ENCODE data around the gene UBA7.
"Not testable (repeated sequence)": the region's sequence is repeated elsewhere in the genome, so short reads cannot be mapped to it uniquely, and the experiment has no call there.

Gene UBA7

GRCh38 chr3:49823131-49823530 lies 9.4 kb upstream of the UBA7 start:
- not testable (repeated sequence) for H3K4me1 Mint-ChIP-seq (ENCODE audit: low read depth); H3K27me3 Mint-ChIP-seq

DNA sequence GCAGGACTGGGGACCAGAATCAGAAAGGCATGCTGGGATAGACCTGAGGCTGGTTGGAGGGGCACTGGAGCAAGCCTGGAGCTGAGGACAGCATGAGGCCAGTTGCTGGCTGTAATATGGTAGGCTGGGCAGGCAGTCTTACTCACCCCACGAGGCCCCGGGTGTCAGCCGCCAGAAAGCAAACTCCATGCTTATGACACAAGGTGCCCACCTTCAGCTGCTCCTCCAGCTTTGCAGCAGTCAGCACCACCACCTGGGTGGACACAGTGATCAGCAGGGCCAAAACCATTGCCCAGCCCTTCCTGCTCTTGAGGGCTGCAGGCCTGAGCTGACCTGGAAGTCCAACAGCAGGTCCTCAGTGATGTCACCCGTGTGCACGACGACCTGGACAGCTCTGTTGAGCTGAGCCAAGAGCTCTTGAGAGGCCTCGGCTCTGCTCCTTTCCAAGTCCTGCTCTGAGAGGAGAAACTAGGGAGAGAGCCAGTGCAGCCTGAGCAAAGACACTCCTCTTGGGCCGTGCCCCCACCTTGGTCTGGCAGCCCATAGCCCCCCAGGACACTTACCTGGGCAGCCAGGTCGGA lies 747 bp downstream of the UBA7 start:
- H3K9me3 Mint-ChIP-seq: no peaks in the 10 kb centered on the region
- H3K36me3 Mint-ChIP-seq (ENCODE audit: low read depth): no peaks in the 10 kb centered on the region
- H3K4me1 Mint-ChIP-seq (ENCODE audit: low read depth): peaks cover 30% of the 10 kb centered on the region
- peak overlapping the region; percentile 94 for H3K27ac Mint-ChIP-seq
- no peaks in the 10 kb centered on the region for H3K27me3 Mint-ChIP-seq
- H3K4me3 Mint-ChIP-seq: peak overlapping the region; percentile 89

More at GRCh38 chr3:49823131-49823530, 9.4 kb upstream of the UBA7 start:
- not testable (repeated sequence) for H3K9me3 Mint-ChIP-seq; H3K4me3 Mint-ChIP-seq; H3K27ac Mint-ChIP-seq; H3K36me3 Mint-ChIP-seq (ENCODE audit: low read depth)

DNA sequence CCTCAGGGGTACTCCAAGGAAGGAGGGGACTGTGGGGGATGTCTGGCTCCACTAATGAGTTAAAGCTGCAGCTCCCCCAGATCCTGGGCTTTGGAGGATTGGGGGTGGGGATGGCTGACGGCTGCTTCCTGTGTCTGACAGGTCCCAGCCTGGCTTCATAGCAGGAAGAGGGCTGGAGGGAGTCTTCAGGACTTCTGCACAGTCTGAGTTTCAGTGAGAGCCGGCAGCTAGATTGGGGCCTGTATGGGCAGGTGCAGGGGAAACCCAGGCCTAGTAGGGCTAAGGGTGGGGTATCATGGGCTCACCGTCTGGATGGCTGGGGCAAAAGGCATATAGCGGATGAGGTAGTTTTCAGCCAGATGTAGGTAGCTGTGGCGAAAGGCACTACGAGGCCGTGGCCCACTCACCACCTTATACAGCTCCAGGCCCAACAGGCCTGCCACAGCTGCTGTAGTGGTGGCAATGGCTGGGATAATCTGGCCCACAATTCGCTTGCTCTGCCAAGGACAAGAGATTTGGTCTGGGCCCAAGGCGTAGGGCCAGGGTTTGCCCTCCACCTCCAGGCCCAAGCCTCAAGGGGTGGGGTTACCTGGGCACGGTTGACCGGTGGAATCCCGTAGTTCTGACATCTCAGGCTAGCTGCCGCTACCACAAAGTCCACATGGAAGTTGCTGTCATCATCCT lies 6.2 kb downstream of the UBA7 start:
- H3K27ac Mint-ChIP-seq: peak overlapping the region; percentile 45
- H3K9me3 Mint-ChIP-seq: no peaks in the 10 kb centered on the region
- H3K36me3 Mint-ChIP-seq (ENCODE audit: low read depth): no peaks in the 10 kb centered on the region
- no peaks in the 10 kb centered on the region for H3K27me3 Mint-ChIP-seq
- H3K4me1 Mint-ChIP-seq (ENCODE audit: low read depth): peaks cover 49% of the 10 kb centered on the region
- H3K4me3 Mint-ChIP-seq: no peak overlapping the region

DNA sequence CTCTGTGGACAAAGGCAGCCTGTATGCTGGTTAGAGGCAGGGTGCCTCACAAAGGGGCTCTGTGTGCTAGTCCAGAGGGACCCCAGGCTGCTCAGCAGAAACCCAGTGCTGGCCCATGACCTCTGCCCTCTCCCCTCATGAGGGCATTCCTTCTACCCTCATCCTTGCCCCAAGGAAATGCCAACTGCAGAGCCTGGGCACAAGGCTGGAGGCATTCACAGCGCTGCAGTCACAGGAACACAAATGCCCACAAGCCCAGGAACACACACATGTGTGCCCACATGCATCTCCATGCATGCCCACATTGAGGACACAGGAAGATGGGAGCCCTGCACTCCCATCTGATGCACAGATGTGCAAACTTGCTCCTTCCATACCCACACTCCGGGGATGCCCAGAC lies 6.9 kb downstream of the UBA7 start:
- Mint-ChIP-seq H3K27ac (no peak overlapping the region), H3K36me3 (ENCODE audit: low read depth) (no peaks in the 10 kb centered on the region), H3K4me1 (ENCODE audit: low read depth) (peaks cover 51% of the 10 kb centered on the region), H3K9me3 (no peaks in the 10 kb centered on the region), H3K4me3 (no peak overlapping the region), H3K27me3 (peaks cover 3% of the 10 kb centered on the region)

- no peak overlapping the region for H3K27ac Mint-ChIP-seq
- H3K27me3 Mint-ChIP-seq: peaks cover 7% of the 10 kb centered on the region
- H3K36me3 Mint-ChIP-seq (ENCODE audit: low read depth): no peaks in the 10 kb centered on the region
- no peaks in the 10 kb centered on the region for H3K9me3 Mint-ChIP-seq
- H3K4me1 Mint-ChIP-seq (ENCODE audit: low read depth): peaks cover 51% of the 10 kb centered on the region
- no peak overlapping the region for H3K4me3 Mint-ChIP-seq
These were observed 7.7 kb downstream of the UBA7 start for GRCh38 chr3:49805897-49806701.

- no peaks in the 10 kb centered on the region for H3K9me3 Mint-ChIP-seq
- H3K27me3 Mint-ChIP-seq: peaks cover 8% of the 10 kb centered on the region
- H3K36me3 Mint-ChIP-seq (ENCODE audit: low read depth): no peaks in the 10 kb centered on the region
- H3K4me1 Mint-ChIP-seq (ENCODE audit: low read depth): peaks cover 51% of the 10 kb centered on the region
- peak overlapping the region; percentile 56 for H3K4me3 Mint-ChIP-seq
- peak overlapping the region; percentile 74 for H3K27ac Mint-ChIP-seq
These were observed 8.4 kb downstream of the UBA7 start for GRCh38 chr3:49805367-49805782.

GRCh38 chr3:49804141-49805041 lies 9.4 kb downstream of the UBA7 start:
- Mint-ChIP-seq H3K36me3 (ENCODE audit: low read depth) (no peaks in the 10 kb centered on the region), H3K4me1 (ENCODE audit: low read depth) (peaks cover 51% of the 10 kb centered on the region), H3K27me3 (peaks cover 8% of the 10 kb centered on the region), H3K4me3 (peak overlapping the region; percentile 88), H3K27ac (peak overlapping the region; percentile 74), H3K9me3 (no peaks in the 10 kb centered on the region)

DNA sequence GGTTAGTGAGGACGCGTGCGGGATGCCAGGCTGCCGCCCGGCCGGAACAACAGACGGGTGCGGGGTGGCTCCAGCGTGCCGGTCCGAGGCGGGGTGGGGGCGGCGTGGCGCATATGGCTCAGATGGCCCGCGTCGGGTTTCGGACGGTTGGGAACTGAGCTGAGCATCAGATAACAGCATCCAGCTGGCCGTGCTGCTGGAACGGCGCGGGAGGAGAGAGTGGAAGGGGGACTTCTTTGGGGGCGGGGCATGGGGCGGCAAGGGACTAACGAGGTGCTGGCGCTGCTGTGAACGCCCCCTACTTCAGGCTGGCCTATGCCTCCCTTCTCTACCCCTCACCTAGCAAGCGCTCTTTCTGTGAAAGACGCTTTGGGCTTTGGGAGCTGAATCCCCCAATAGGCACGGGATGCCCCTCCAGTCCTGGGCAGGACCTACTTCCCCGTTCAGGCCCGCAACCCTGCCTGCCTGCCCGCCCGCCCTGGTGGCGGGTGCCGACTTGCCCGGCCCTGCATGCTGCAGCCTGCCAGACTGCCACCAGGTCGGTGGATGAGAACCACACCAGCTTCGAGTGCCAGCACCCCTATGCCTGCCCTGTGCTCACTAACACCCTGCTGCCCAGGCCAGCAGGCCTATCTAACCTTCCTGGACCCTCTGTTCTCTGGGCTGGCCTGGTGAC lies 10.2 kb downstream of the UBA7 start:
- Mint-ChIP-seq H3K27ac (peak overlapping the region; percentile 36), H3K36me3 (ENCODE audit: low read depth) (no peaks in the 10 kb centered on the region), H3K27me3 (peaks cover 8% of the 10 kb centered on the region), H3K4me1 (ENCODE audit: low read depth) (peaks cover 51% of the 10 kb centered on the region), H3K9me3 (no peaks in the 10 kb centered on the region), H3K4me3 (peak overlapping the region; percentile 88)

- Mint-ChIP-seq H3K9me3 (no peaks in the 10 kb centered on the region), H3K4me1 (ENCODE audit: low read depth) (peaks cover 43% of the 10 kb centered on the region), H3K4me3 (peak within 1 kb of the TSS; percentile 88), H3K27ac (peak within 1 kb of the TSS; percentile 75), H3K36me3 (ENCODE audit: low read depth) (no peaks in the 10 kb centered on the region), H3K27me3 (peaks cover 8% of the 10 kb centered on the region)
These were observed 10.9 kb downstream of the UBA7 start, which contains the start of gene INKA1 for GRCh38 chr3:49802719-49803464. Gene INKA1 (plus strand): TSS chr3:49803261. CDS start chr3:49803393, 132 bp downstream.

GRCh38 chr3:49801160-49801559 lies 12.6 kb downstream of the UBA7 start:
- Mint-ChIP-seq H3K4me3 (no peak overlapping the region), H3K4me1 (ENCODE audit: low read depth) (peaks cover 26% of the 10 kb centered on the region), H3K9me3 (no peaks in the 10 kb centered on the region), H3K36me3 (ENCODE audit: low read depth) (no peaks in the 10 kb centered on the region), H3K27ac (no peak overlapping the region), H3K27me3 (peaks cover 8% of the 10 kb centered on the region)

DNA sequence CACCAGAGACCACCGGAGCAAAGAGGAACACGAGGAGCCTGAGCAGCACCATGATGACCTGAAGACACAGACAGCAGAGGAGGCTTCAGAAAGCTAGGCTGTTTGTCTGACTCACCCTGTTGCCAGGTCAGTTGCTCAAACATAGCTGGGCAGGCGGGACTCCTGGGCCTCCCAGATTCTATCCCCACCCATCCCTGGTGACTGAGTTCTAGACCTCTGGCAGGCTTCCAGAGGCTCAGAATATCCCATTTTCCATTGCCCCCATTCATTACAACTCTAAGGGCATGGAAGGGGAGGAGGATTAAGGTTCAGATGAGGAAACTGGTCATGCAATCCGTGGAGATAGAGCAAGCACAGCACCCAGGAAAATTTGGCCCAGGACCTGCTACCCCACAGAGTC lies 14.0 kb downstream of the UBA7 start, which contains the start of gene CDHR4:
Gene CDHR4, minus strand, starts transcription at position 113 of the 400 bp plus-strand sequence. Its CDS starts 61 bp downstream, at position 52.
- H3K27me3 Mint-ChIP-seq: peaks cover 8% of the 10 kb centered on the region

DNA sequence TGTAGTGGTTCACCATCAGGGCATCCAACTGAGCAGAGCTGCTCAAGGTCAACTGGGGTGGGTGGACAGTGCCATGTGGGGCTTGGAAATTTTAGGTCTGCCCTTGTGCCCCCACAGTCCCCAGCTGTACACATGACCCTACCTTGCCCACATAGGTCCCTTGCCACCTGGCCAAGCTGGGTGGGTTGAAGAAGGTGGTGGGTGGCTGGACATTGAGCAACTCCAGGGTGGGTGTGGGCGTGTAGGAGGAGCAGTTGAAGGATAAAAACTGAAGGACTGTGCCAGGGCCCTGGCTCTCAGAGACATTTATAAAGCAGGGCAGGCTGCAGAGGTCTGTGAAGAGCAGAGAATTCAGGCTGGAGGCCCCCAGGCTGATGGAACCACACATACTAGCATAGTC lies 14.6 kb downstream of the UBA7 start:
- peaks cover 9% of the 10 kb centered on the region for H3K4me1 Mint-ChIP-seq (ENCODE audit: low read depth)
- H3K9me3 Mint-ChIP-seq: no peaks in the 10 kb centered on the region
- H3K27me3 Mint-ChIP-seq: peaks cover 8% of the 10 kb centered on the region
- no peak overlapping the region for H3K4me3 Mint-ChIP-seq
- H3K27ac Mint-ChIP-seq: no peak overlapping the region
- H3K36me3 Mint-ChIP-seq (ENCODE audit: low read depth): no peaks in the 10 kb centered on the region

More for the DNA sequence above, 14.0 kb downstream of the UBA7 start, which contains the start of gene CDHR4:
- Mint-ChIP-seq H3K27ac (no peak within 1 kb of the TSS), H3K4me3 (no peak within 1 kb of the TSS), H3K36me3 (ENCODE audit: low read depth) (no peaks in the 10 kb centered on the region), H3K4me1 (ENCODE audit: low read depth) (peaks cover 12% of the 10 kb centered on the region), H3K9me3 (no peaks in the 10 kb centered on the region)

Measured in stimulated activated naive CD8-positive, alpha-beta T cell treated with anti-CD3 and anti-CD28 coated beads, Interleukin-15, Interleukin-2, amounts not matched to agents 100 ng/mL and 50 ng/mL, for 24 hours (primary cell).